ENCODE results near the gene ICE1.

ICE1 gene

DNA sequence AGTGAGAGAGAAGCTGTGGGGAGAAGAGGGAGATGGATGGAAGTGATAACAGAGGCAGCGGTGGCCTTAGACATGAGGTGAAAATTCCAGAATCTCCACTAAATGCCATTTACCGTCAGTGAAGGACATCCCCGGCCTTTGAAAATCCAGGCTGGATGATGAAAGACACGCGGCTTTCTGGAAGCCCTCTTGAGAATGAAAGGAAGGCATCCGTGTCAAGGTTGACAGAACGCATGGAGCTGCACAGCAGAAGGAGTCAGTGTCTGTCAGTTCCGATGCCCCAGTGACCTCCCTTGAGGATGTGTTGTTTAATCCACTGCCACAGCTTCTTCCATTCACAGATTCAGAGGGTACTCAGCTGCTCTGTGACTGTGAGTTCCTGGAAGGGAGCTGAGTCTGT, 114.9 kb downstream of the ICE1 start:
- DNase-seq (ENCODE audit: low read depth in 2 of 2), result no peak

DNA sequence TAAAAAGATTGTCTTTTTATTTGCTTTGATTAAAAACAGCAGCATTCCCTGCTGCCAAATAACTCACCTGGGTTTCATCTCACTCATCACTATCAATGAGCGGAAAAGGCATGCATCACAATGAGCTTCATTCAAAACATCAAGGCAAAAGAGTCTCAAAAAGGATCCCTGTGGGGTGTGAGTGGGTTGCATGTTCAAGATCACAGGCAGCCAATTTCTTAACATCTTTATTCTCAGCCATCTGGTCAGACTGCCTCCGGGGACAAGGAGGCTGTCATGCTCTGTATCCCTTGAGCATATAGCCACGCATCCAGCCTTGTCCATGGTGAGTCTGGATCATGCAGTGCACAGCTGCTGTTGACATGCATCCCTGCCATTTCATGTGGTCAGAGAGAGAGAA, 117.1 kb downstream of the ICE1 start:
- no peak for DNase-seq (ENCODE audit: low read depth in 2 of 2)

Data from stimulated activated CD8-positive, alpha-beta memory T cell treated with anti-CD3 and anti-CD28 coated beads, Interleukin-7, amount 100 ng/mL, for 4 hours (primary cell).